K562 (cell line): Measurements from ENCODE around the gene AKAP13.

ENCODE experiments used
- JUN ChIP-seq, 2 experiments: sonication (generic) in 1 of 2; formaldehyde crosslinking in 1 of 2; IDR thresholded peaks; 2 replicates each; pipeline versions ENCODE4 v1.6.1 to v1.8.0; 2012 to 2022; ENCODE audit warnings: borderline replicate concordance in 2 of 2, mild to moderate bottlenecking in 2 of 2, improper control_type of control experiment in 1 of 2, low read depth in 1 of 2, low read length in 1 of 2, missing genetic modification reagents in 1 of 2
- RBM17 ChIP-seq: fragments of 200-400 bp; formaldehyde crosslinking; IDR thresholded peaks from 2 replicates; pipeline ENCODE4 v1.6.1; 2017; ENCODE audit warnings: low read depth, mild to moderate bottlenecking, low read length, borderline replicate concordance

DNA sequence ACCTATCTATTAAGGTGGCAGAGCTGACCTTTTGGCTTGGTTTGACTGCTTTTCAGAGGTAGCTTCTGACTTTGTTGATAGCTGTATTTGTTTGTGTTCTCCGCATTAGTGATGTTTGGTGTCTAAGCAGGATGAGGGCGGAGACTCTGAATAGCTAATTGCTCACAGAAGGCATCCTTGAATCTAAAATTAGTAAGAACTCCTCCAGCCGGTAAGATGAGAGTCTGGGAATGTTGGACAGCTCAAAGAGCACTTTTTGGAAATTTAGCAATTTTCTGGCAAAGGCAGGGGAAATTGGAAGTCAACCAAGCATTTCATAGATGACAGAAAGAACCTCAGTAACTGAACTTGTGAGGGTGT, 240.3 kb downstream of the AKAP13 start:
- TF ChIP-seq JUN (IDR thresholded peaks at IDR 0.05; ENCODE audit: borderline replicate concordance, low read depth, low read length) (no peak), JUN (CRISPR knock-in tag; IDR thresholded peaks at IDR 0.05; ENCODE audit: borderline replicate concordance) (no peak), RBM17 (no peak)
